Right forelimb (tissue), 1 donor: ENCODE data around the gene SEC24C.

Experiments
- DNase-seq: peaks from one replicate; pipeline ENCODE4 v3.0.0-alpha.2; 2018

The SEC24C gene

GRCh38 chr10:73814276-73814895, 70.2 kb downstream of the SEC24C start:
- no peak for DNase-seq

- DNase-seq, result no peak
Observed at GRCh38 chr10:73814896-73815718, 70.9 kb downstream of the SEC24C start.

- DNase-seq, result no peak
Observed at GRCh38 chr10:73815719-73816030, 71.5 kb downstream of the SEC24C start.

GRCh38 chr10:73816917-73817729, 73.0 kb downstream of the SEC24C start:
- DNase-seq, result no peak

GRCh38 chr10:73817826-73818225, 73.7 kb downstream of the SEC24C start:
- no peak for DNase-seq

- DNase-seq, result no peak
Observed at GRCh38 chr10:73818402-73818801, 74.2 kb downstream of the SEC24C start.

- DNase-seq, result no peak
Observed at GRCh38 chr10:73819081-73819480, 74.9 kb downstream of the SEC24C start.

- no peak for DNase-seq
Observed at GRCh38 chr10:73819513-73820093, 75.4 kb downstream of the SEC24C start.
